ENCODE results near the gene ANKRD18B. TPM values are rescaled to one million over a fixed set of nuclear protein-coding genes. Genes with fewer than 3 reads are reported as not detected.
"Not testable (repeated sequence)": the region's sequence is repeated elsewhere in the genome, so short reads cannot be mapped to it uniquely, and the experiment has no call there.

The ANKRD18B gene
- total and polyA plus RNA-seq, 2 of the 8 experiments (the other 6 are each of a cell fraction or from before 2014, with no cell fraction given): 1.6 to 13.8 TPM

- H2BK20ac ChIP-seq (ENCODE audit: low read length); H3K9me3 ChIP-seq (ENCODE audit: insufficient read depth in 2 of 2, low read depth in 1 of 2, low read length in 1 of 2); H3K4me1 ChIP-seq (replicated peaks in 1 of 4; ENCODE audit: control insufficient read depth in 3 of 4, insufficient read depth in 4 of 4, low read length in 3 of 4); H3K4me3 ChIP-seq (ENCODE audit: extremely low read depth in 1 of 4, insufficient read depth in 2 of 4, low read depth in 3 of 4, low read length in 4 of 4); H3K9ac ChIP-seq (replicated peaks in 1 of 4; ENCODE audit: extremely low read depth in 1 of 4, low read depth in 3 of 4, low read length in 3 of 4); H3K23ac ChIP-seq (ENCODE audit: insufficient read length); H3K4me2 ChIP-seq (ENCODE audit: insufficient read depth in 1 of 2, low read depth in 2 of 2, low read length in 2 of 2); H4K5ac ChIP-seq (ENCODE audit: insufficient read length, low read depth, low read length); H2AFZ ChIP-seq (ENCODE audit: low read length); H3K18ac ChIP-seq (ENCODE audit: extremely low read depth, low read length); H4K8ac ChIP-seq (ENCODE audit: extremely low read depth, insufficient read depth, low read length); H3K79me2 ChIP-seq (ENCODE audit: control insufficient read depth in 1 of 2, insufficient read depth in 2 of 2, low read length in 2 of 2); H3K79me1 ChIP-seq (ENCODE audit: low read depth, low read length); H3K27ac ChIP-seq (ENCODE audit: low read depth, low read length); H3K56ac ChIP-seq (replicated peaks; ENCODE audit: insufficient read length, low read depth, low read length); DNase-seq (ENCODE audit: low read depth in 1 of 2, low spot score in 2 of 2); FAIRE-seq; H3K4ac ChIP-seq (replicated peaks; ENCODE audit: insufficient read length, low read depth, low read length); H2AK5ac ChIP-seq (ENCODE audit: low read depth, low read length); POLR2A ChIA-PET (ENCODE audit: partially characterized antibody); H3K36me3 ChIP-seq (ENCODE audit: control insufficient read depth in 2 of 4, insufficient read depth in 4 of 4, low read length in 3 of 4); H2BK120ac ChIP-seq (replicated peaks; ENCODE audit: low read depth, low read length); H3K23me2 ChIP-seq (ENCODE audit: low read depth, low read length); H3K27me3 ChIP-seq (replicated peaks in 1 of 4; ENCODE audit: control insufficient read depth in 3 of 4, extremely low read depth in 1 of 4, insufficient read depth in 3 of 4, low read length in 3 of 4); H3K14ac ChIP-seq (ENCODE audit: insufficient read length); H2BK15ac ChIP-seq (ENCODE audit: low read length); H4K91ac ChIP-seq (replicated peaks; ENCODE audit: insufficient read length, low read length); H4K20me1 ChIP-seq (replicated peaks in 1 of 2; ENCODE audit: control insufficient read depth in 1 of 2, insufficient read depth in 2 of 2, low read length in 2 of 2); H2BK5ac ChIP-seq (ENCODE audit: low read depth, low read length): not testable (repeated sequence)
- CTCF ChIA-PET (ENCODE audit: partially characterized antibody): interaction anchor here (0.6 to 16.0 kb wide), 13 partner anchors 14 to 158 kb away, joined by 3 to 402 read pairs (median 3); no protein-coding TSS in a partner anchor
- 93% methylated on average over 8 of the region's 9 CpGs; no CpG with 5 or more reads in 1 of the 2 experiments for WGBS, 2 experiments (ENCODE audit: extremely low coverage in 1 of 2, insufficient coverage in 1 of 2, insufficient read length in 1 of 2, insufficient replicate concordance in 2 of 2, low coverage in 1 of 2, low lambda C conversion rate in 2 of 2, missing lambda C conversion rate in 1 of 2)
- H2BK12ac ChIP-seq (ENCODE audit: low read depth, low read length): 0 out of 2 replicates have a peak overlapping the region, but pooled peaks have one; percentile 33
Observed at GRCh38 chr9:33618370-33618769, 94.3 kb downstream of the ANKRD18B start.
